B cell (primary cell): ENCODE measurements around the gene KCNJ4. TPM values are rescaled to one million over a fixed set of nuclear protein-coding genes. Genes with fewer than 3 reads are reported as not detected.

ENCODE experiments used
- ATAC-seq: fragments of 200-7000 bp; cut with Tn5 transposase; one replicate; pipeline ENCODE4 v1.10.0; 2021; ENCODE audit warnings: low read depth, mild to moderate bottlenecking, moderate number of reproducible peaks, moderate library complexity
- CTCF ChIA-PET: fragments of 350-600 bp; sonication (Branson Sonifier 250); formaldehyde crosslinking; loops from one replicate; lab custom pipeline; 2021; ENCODE audit warnings: antibody characterized with exemption, inconsistent platforms; lab: Charles Lee
- POLR2A ChIA-PET: fragments of 350-600 bp; sonication (Branson Sonifier 250); formaldehyde crosslinking; loops from one replicate; lab custom pipeline; 2021; ENCODE audit warnings: antibody characterized with exemption; lab: Charles Lee
- DNase-seq: peaks from one replicate; pipeline ENCODE4 v3.0.0; 2013
- H2AFZ ChIP-seq: 2 replicates; pipeline ENCODE4 v1.6.1; 2012; ENCODE audit warnings: mild to moderate bottlenecking, low read depth, low read length; ENCODE audit not compliant: insufficient read depth, poor library complexity, severe bottlenecking
- H3K27ac ChIP-seq, 2 donors: 1 replicate in 1 of 2; 2 replicates in 1 of 2; pipeline ENCODE4 v1.5.1; 2012 to 2013; ENCODE audit warnings: low read length in 2 of 2, mild to moderate bottlenecking in 2 of 2, moderate library complexity in 1 of 2
- H3K27me3 ChIP-seq, 4 experiments: fragments of 200-600 bp in 1 of 4; sonication (generic) in 1 of 4; replicated peaks in 1 of 4; 1 replicate in 2 of 4; 2 replicates in 2 of 4; pipeline versions ENCODE4 v1.6.1 to v1.7.0; 2013 to 2016; ENCODE audit warnings: low read length in 3 of 4, mild to moderate bottlenecking in 2 of 4, mixed read lengths in 1 of 4, moderate library complexity in 1 of 4; ENCODE audit not compliant: insufficient read depth in 4 of 4, control insufficient read depth in 3 of 4; ENCODE audit errors: control extremely low read depth in 1 of 4
- H3K36me3 ChIP-seq, 2 experiments: replicated peaks in 1 of 2; 1 replicate in 1 of 2; 2 replicates in 1 of 2; pipeline versions ENCODE4 v1.6.1 to v1.7.1; 2013; ENCODE audit warnings: low read length in 1 of 2; ENCODE audit not compliant: insufficient read depth in 2 of 2, control insufficient read depth in 1 of 2; ENCODE audit errors: control extremely low read depth in 1 of 2, extremely low read depth in 1 of 2
- H3K4me1 ChIP-seq, 2 donors: fragments of 200-600 bp in 1 of 2; sonication (generic) in 1 of 2; 1 replicate in 1 of 2; 2 replicates in 1 of 2; pipeline versions ENCODE4 v1.5.1 to v1.6.1; 2013 to 2017; ENCODE audit warnings: low read length in 2 of 2; ENCODE audit not compliant: control insufficient read depth in 2 of 2, insufficient read depth in 2 of 2
- H3K4me2 ChIP-seq: replicated peaks from 2 replicates; pipeline ENCODE3; 2012; ENCODE audit warnings: mild to moderate bottlenecking, low read depth, low read length; ENCODE audit not compliant: poor library complexity, severe bottlenecking
- H3K4me3 ChIP-seq, 5 experiments: fragments of 200-600 bp in 1 of 5; sonication (generic) in 1 of 5; 1 replicate in 3 of 5; 2 replicates in 2 of 5; pipeline versions ENCODE4 v1.5.1 to v1.7.0; 2011 to 2016; ENCODE audit warnings: low read length in 4 of 5, mild to moderate bottlenecking in 4 of 5, low read depth in 2 of 5, control low read depth in 1 of 5, moderate library complexity in 1 of 5; ENCODE audit not compliant: insufficient read depth in 1 of 5; ENCODE audit errors: control extremely low read depth in 1 of 5, extremely low read depth in 1 of 5
- H3K79me2 ChIP-seq: fragments of 200-600 bp; sonication (generic); one replicate; pipeline ENCODE4 v1.6.0; 2016; ENCODE audit warnings: low read length; ENCODE audit not compliant: control insufficient read depth, insufficient read depth
- H3K9ac ChIP-seq: fragments of 200-600 bp; sonication (generic); 2 replicates; pipeline ENCODE4 v1.6.1; 2017; ENCODE audit warnings: mild to moderate bottlenecking, low read length, moderate library complexity
- H3K9me3 ChIP-seq, 3 donors: one replicate each; pipeline versions ENCODE4 v1.6.1 to v1.7.1; 2013; ENCODE audit warnings: low read length in 2 of 3; ENCODE audit not compliant: control insufficient read depth in 2 of 3, insufficient read depth in 1 of 3; ENCODE audit errors: control extremely low read depth in 1 of 3
- H4K20me1 ChIP-seq: 2 replicates; pipeline ENCODE4 v1.6.0; 2012; ENCODE audit warnings: mild to moderate bottlenecking, low read length; ENCODE audit not compliant: insufficient read depth, control insufficient read depth, poor library complexity, severe bottlenecking
- H3K27ac Mint-ChIP-seq: one replicate; pipeline ENCODE4 v1.8.0; 2021; ENCODE audit warnings: mixed read lengths
- H3K27me3 Mint-ChIP-seq: one replicate; pipeline ENCODE4 v1.8.0; 2021; ENCODE audit warnings: mixed read lengths
- H3K4me1 Mint-ChIP-seq: one replicate; pipeline ENCODE4 v1.8.0; 2021; ENCODE audit warnings: mixed read lengths
- H3K4me3 Mint-ChIP-seq: one replicate; pipeline ENCODE4 v1.8.0; 2021; ENCODE audit warnings: mixed read lengths
- H3K9me3 Mint-ChIP-seq: one replicate; pipeline ENCODE4 v1.8.0; 2022; ENCODE audit warnings: mixed read lengths; ENCODE audit not compliant: insufficient read depth
- CTCF ChIP-seq: fragments of 200-600 bp; IDR thresholded peaks from one replicate; pipeline ENCODE4 v1.8.0; 2022; ENCODE audit warnings: antibody characterized with exemption, mild to moderate bottlenecking
- EZH2 ChIP-seq: IDR thresholded peaks from 2 replicates; pipeline ENCODE4 v1.6.1; 2012; ENCODE audit warnings: borderline replicate concordance, low read depth, mild to moderate bottlenecking, moderate library complexity, low read length; ENCODE audit not compliant: insufficient read depth, poor library complexity, severe bottlenecking
- WGBS: methylation state at CpG from one replicate; pipeline ENCODE4 v1.1.5; 2013; ENCODE audit warnings: missing lambda C conversion rate; ENCODE audit not compliant: insufficient coverage; 5-methylcytosine and 5-hydroxymethylcytosine counted together
- intact Hi-C: fragments of 100-400 bp; cut with micrococcal nuclease; formaldehyde crosslinking; loops from one replicate; pipeline ENCODE4 v1.10.0; 2022
- polyA plus RNA-seq: library from polyadenylated mRNA; depleted of rRNA; stranded (reverse); fragments of >200 nt; gene quantifications from 2 replicates; pipeline ENCODE4 v1.2.3, GENCODE V29; 2012
- total RNA-seq, 2 donors: library from RNA; stranded (reverse); fragments of 120-200 nt in 1 of 2; gene quantifications; 1 replicate in 1 of 2; 2 replicates in 1 of 2; pipeline versions ENCODE4 v1.2.3 to v1.2.4, GENCODE V29; 2013 to 2022

KCNJ4 gene
- total and polyA plus RNA-seq, 2 donors (not counting 1 experiment from before 2014, with no cell fraction given) = not detected

DNA sequence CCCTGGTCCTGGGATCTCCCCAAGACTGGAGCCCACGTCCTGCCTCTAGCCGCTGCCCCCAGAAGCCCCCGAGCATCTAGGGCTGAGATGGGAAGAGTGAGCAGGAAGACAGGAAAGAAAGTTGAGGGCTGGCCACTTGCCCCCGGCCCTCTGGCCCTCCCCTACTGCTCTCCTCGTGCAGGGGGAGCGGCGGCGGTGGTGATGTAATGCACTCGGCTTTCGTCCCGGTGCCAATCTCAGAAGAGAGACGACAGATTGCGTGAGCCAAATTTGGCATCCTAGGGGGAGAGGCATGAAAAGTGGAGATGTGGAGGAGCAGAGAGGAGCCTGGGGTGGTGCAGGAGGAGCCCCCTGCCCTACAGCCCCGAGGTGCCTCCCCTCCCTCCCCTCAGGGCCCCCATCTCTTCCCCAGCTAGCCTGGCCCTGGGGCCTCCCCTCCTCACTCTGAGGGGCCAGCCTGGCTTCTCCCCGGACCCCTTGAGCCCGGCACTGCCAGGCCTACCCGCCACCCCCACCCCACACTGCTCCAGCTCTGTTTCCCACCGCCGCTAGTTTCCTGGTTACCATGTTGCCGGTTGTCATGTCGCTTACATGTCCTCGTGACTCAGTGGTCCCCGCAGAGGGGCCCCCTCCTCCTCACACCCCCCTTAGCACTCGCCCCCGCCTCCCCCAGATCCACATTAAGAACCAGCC is 2.5 kb downstream of the KCNJ4 start:
- Histone ChIP-seq H2AFZ (no peak overlapping the region), H3K9ac (no peak overlapping the region), H3K4me2 (no peak overlapping the region), H3K4me1 (peaks cover 12 to 33% of the 10 kb centered on the region in 2 donors), H3K36me3 (no peaks in the 10 kb centered on the region), H3K9me3 (peaks cover 0 to 9% (median 0%) of the 10 kb centered on the region in 3 donors), H3K27me3 (peaks cover 0 to 54% (median 36%) of the 10 kb centered on the region in 4 experiments), H4K20me1 (no peaks in the 10 kb centered on the region), H3K27ac (no peak overlapping the region), H3K4me3 (no peak overlapping the region), H3K79me2 (no peaks in the 10 kb centered on the region)
- peaks cover 58% of the 10 kb centered on the region for H3K27me3 Mint-ChIP-seq
- H3K4me3 Mint-ChIP-seq = peak overlapping the region; percentile 54
- WGBS = 73% methylated on average over 13 of the region's 25 CpGs
- ATAC-seq (no peak), DNase-seq (no peak)
- no peaks in the 10 kb centered on the region for H3K9me3 Mint-ChIP-seq
- peaks cover 17% of the 10 kb centered on the region for H3K4me1 Mint-ChIP-seq
- ChIA-PET CTCF (interaction anchor here (1.2 kb wide), 1 partner anchor 401 kb away, joined by 3 read pairs; no protein-coding TSS in a partner anchor), POLR2A (interaction anchor here (0.6 kb wide), 1 partner anchor 17 kb away, joined by 3 read pairs; no protein-coding TSS in a partner anchor)
- TF ChIP-seq CTCF (no peak), EZH2 (no peak)
- H3K27ac Mint-ChIP-seq = peak overlapping the region; percentile 46
- intact Hi-C loops = no loop called here

DNA sequence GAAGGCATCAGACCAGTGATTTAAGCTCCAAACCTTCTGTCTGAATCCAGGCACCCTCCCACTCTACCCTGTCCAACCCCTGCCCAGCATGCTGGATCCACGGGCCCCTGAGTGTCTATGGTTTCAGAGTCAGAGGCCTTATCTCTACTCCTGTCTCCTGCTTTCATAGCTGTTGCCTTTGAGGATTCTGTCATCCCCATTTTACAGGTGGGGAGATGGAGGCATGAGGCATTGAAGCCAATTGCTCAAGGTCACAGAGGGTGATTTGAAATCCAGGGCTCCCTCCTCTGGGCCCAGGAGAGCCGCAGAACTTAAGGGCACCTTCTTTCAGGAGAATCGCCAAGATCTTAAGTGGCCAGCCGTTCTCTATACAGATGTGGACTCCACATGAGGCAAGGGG is 3.1 kb downstream of the KCNJ4 start:
- 92% methylated on average over 3 of the region's 4 CpGs for WGBS
- Histone ChIP-seq H3K4me2 (no peak overlapping the region), H3K36me3 (no peaks in the 10 kb centered on the region), H3K4me1 (peaks cover 12 to 28% of the 10 kb centered on the region in 2 donors), H3K27ac (no peak overlapping the region), H3K9me3 (peaks cover 0 to 9% (median 0%) of the 10 kb centered on the region in 3 donors), H3K4me3 (no peak overlapping the region), H3K27me3 (peaks cover 0 to 48% (median 29%) of the 10 kb centered on the region in 4 experiments), H4K20me1 (no peaks in the 10 kb centered on the region), H3K79me2 (no peaks in the 10 kb centered on the region), H3K9ac (no peak overlapping the region), H2AFZ (no peak overlapping the region)
- ATAC-seq = no peak
- POLR2A ChIA-PET = no interaction called here
- TF ChIP-seq CTCF (no peak), EZH2 (no peak)
- Mint-ChIP-seq H3K4me3 (no peak overlapping the region), H3K27ac (no peak overlapping the region), H3K4me1 (peaks cover 15% of the 10 kb centered on the region), H3K9me3 (no peaks in the 10 kb centered on the region), H3K27me3 (peaks cover 51% of the 10 kb centered on the region)
- intact Hi-C loops = no loop called here
- no peak for DNase-seq
- CTCF ChIA-PET = no interaction called here
